Fibroblast of upper back skin (primary cell): Measurements from ENCODE around the gene RPH3AL.
A peak's percentile ranks its signal among the peaks of the same experiment; 100 is the strongest.
"Not testable (repeated sequence)": the region's sequence is repeated elsewhere in the genome, so short reads cannot be mapped to it uniquely, and the experiment has no call there.

Experiments used
- DNase-seq: peaks from one replicate; pipeline ENCODE4 v3.0.0-alpha.2; 2013

RPH3AL gene

DNA sequence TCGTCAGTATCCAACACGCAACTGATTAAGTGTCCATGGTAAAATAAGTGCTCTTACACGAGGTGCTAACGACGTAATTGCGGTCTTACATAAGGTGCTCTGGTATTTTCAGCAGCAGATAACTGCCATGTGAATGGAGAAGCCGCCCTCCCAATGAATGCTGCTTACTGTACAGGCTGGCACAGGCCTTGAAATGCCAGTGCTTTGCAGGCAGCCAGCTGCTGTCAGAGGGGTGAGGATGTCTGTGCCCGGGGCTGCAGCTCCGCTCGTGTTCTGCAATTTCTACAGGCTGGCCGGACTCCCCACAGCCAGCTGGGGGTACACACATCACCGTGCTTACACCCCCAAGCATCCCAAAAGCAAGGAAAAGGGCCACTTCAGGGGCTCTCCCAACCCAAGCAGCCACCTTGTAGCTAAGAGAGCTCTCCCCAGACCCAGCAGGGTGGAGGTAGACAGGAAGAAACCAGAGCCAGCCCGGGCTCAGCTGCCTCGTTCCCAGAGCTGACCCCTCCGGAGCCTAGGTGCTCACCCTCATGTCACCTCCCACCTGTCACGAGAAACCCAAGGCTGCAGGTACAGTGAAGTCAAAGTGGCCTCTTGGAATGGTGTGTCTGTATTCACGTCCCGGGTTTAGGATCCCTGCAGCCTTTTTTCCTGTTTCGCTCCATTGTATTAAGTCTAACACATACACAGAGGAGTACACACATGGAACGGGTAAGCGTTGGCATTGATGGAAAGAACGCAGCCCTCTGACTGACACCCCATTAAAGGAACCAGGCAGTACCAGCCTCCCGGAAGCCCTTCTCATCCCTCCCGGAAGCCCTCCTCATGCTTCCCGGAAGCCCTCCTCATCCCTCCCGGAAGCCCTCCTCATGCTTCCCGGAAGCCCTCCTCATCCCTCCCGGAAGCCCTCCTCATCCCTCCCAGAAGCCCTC, 27.2 kb upstream of the RPH3AL start:
- DNase-seq, result no peak

DNA sequence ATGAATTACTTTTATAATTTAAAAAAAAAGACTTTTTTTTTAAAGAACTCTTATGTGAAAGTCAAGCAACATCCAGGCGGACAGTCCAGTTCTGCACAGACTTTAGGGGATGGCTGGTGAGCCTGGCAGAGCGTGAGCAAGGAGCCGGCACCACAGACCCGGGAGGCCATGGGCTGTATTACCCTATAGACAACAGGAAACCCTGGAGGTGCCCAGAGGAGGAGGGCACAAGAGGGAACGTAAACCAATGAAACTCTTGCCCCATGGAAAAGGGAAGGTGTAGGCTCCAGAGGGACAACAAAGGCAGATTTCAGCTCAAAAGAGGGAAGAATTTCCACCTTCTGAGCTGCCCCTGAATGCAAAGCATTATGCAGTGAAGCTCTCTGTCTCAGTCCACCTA, 25.5 kb upstream of the RPH3AL start:
- DNase-seq, result no peak

DNA sequence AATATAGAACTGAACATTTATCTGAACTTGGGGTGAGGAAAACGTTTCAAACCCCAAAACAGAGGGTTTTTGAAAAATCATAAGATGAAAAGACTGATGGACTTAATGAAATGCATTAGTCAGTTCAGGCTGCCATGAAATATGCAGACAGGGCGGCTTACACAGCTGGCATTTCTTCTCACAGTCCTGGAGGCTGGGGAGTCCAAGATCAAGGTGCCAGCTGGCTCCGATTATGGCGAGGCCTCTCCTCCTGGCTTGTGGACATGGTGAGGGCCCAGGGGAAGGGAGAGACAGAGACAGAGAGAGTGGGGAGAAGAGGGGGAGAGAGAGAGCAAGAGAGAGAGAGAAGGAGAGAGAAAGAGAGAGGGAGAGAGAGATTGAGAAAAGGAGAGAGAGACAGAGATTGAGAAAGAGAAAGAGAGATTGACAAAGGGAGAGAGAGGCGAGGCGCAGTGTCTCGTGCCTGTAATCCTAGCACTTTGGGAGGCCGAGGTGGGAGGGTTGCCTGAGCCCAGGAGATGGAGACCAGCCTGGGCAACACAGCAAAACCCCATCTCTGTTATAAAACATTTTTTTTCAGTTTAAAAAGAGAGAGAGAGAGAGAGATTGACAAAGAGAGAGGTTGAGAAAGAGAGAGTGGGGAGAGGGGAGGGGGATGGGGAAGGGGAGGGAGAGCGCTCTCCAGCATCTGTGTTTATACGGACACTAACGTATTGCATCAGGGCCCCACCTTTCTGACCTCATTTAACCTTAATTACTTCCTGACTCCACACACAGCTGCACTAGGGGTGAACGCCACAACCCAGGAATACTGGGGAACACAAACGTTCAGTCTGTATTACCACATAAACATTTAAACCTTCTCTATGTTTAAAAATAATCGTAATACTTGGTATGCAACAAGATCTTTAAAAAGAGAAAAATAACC, 24.6 kb upstream of the RPH3AL start:
- peak; percentile 66 for DNase-seq

DNA sequence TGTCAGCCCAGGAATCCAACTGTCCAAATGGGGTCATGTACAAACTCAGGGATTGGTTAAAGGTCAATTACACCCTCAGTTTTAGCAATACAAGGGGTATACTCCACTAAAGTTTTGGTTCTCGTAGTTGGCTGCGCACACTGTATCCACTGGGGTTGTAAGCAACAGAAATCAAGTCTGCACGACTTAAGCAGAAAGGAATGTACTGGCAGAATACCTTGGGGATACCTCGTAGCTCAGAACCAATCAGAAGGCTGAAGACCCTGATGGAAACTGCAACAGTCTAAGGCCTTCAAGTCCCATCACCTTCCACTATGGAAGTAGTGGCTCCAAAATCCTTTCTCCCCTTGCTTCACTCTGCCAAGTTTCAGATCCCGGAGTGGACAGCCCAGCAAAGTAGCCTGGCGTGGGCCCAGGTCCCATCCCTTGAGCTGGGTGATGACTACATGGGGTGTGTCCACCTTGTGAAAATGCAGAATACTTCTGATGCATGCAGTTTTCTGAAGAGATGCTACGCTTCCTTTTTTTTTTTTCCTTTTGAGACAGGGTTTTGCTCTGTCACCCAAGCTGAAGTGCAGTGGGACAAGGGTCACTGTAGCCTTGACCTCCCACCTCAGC, 21.1 kb upstream of the RPH3AL start:
- no peak for DNase-seq

DNA sequence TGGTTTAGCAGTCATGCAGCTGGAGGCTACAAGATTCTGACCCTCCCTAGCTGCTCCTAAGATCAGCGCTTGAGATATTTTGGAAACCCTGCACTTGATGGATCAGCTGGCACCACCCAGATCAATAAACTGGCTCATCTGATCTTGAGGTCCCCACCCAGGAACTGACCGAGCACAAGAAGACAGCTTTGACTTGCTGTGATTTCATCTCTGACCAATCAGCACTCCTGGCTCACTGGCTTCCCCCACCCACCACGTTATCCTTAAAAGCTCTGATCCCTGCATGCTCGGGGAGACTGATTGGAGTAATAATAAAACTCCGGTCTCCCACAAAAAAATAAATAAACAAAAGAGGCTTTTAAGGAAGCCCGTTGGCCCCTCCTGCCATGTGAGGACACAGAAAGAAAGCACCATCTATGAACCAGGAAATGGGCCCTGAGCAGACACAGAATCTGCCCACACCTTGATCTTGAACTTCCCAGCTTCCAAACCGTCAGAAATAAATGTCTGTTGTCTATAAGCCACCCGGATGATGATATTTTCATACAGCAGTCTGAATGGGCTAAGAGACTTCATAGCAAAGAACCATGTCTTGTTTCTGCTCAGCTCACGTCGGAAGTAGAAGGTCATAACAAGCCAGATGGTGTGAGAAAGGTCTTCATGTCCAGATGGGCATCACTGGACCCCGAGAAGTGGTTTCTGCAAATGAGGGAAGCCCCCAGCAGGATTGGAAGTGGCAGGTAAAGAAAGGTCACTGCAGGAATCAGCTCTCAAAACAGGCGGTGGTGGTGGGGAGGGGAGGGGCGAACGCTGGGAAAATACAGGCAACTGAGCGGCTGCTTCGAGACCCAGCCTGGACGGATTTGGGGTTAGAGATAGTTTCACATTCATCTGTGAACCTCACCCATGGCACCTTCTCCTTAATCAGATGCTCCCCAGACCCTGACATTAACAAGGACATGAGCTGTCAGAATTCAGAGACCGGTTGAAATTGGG, 19.8 kb upstream of the RPH3AL start:
- DNase-seq, result no peak

DNA sequence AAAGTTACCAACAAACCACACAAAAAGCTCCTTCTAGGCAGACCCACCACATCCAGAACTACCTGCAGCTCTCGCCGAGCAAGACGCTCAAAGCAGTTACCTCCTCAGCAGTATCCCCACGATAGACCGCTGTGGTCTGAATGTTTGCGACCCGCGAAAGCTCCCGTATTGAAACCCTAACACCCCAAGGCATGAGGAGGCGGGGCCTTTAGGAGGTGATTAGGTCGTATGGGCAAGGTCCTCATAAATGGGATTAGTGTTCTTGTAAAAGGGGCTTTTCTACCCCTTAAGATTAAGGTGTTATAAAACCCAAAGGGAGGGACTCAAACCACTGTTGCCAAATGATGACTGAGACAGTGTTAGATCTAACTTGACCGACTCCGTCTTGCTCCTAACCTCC, 19.0 kb upstream of the RPH3AL start:
- no peak for DNase-seq

DNA sequence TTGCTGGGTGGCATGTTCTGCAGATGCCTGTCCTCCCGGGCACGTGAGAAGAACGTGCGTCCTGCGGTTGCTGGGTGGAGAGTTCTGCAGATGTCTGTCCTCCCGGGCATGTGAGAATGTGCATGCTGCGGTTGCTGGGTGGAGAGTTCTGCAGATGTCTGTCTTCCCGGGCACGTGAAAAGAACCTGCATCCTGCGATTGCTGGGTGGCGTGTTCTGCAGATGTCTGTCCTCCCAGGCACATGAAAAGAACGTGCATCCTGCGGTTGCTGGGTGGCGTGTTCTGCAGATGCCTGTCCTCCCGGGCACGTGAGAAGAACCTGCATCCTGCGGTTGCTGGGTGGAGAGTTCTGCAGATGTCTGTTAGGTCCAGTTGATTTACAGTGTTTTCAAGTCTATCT, 15.0 kb upstream of the RPH3AL start:
- DNase-seq, result not testable (repeated sequence)

DNA sequence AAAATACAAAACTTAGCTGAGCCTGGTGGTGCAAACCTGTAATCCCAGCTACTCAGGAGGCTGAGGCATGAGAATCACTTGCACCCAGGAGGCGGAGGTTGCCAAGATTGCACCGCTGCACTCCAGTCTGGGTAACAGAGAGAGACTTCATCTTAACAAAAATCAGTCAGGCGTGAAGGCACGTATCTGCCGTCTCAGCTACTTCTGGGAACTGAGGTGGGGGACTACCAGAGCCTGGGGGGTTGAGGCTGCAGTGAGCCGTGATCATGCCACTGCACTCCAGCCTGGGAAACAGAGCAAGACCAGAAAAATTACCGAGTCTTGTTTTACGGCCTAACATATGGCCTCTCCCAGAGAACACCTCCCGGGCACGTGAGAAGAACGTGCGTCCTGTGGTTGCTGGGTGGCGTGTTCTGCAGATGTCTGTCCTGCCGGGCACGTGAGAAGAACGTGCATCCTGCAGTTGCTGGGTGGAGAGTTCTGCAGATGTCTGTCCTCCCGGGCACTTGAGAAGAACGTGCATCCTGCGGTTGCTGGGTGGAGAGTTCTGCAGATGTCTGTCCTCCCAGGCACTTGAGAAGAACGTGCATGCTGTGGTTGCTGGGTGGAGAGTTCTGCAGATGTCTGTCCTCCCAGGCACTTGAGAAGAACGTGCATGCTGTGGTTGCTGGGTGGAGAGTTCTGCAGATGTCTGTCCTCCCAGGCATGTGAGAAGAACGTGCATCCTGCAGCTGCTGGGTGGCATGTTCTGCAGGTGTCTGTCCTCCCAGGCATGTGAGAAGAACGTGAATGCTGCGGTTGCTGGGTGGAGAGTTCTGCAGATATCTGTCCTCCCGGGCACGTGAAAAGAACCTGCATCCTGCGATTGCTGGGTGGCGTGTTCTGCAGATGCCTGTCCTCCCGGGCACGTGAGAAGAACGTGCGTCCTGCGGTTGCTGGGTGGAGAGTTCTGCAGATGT, 14.3 kb upstream of the RPH3AL start:
- DNase-seq, result not testable (repeated sequence)

DNA sequence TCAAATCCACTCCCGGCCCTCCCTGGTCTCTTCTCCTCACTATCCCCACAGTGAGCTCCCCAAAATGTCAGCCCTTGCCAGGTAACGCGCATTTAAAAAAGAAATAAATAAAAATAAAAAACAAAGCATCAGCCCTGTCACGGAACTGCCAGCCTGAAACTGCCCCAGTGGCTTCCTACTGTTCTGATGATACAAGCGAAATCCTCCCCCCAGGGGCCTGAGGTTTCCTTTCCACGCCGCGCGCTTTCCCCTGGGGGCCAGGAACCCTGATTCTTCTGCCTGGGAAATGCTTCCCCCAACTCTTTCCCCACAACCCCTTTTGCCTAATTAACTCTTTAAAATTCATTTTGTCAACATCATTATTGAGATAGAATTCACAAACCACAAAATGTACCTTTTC, 12.2 kb upstream of the RPH3AL start:
- DNase-seq, result no peak

DNA sequence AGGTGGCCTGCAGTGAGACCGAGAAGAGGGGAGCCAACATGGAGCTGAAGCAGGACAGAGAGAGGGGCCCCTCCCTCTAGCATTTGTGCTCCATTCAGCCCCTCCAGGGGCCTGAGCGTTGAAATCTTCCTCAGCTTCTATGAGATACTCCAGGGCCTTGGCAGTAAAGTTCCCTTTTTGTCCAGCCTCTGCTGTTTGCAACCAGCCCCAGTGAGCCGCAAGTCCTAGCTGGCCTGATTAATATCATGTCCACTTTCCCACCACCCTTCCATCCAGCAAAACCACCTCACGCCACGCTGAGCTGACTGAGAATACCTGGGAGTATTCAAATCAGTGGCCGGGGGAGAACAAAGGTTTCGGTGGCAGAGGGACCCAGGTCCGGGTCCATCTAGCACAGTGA, 11.7 kb upstream of the RPH3AL start:
- DNase-seq, result no peak

DNA sequence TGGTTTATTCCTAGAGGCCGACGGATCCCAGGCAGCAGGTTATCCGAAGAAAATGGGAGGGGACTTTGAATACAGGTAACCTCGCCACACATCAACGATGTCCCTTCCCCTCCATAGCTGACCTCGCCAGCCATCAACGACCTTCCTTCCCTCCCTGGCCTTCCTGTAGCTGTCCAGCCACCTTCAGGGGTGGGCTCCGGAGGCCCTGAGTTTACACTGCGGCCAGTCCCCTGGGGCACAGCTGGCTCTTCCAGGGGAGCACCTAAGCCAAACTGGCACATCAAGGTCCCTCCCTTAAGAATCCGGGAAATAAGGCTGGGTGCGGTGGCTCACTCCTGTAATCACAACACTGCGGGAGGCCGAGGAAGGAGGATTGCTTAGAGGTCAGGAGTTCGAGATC, 10.1 kb upstream of the RPH3AL start:
- DNase-seq, result no peak

DNA sequence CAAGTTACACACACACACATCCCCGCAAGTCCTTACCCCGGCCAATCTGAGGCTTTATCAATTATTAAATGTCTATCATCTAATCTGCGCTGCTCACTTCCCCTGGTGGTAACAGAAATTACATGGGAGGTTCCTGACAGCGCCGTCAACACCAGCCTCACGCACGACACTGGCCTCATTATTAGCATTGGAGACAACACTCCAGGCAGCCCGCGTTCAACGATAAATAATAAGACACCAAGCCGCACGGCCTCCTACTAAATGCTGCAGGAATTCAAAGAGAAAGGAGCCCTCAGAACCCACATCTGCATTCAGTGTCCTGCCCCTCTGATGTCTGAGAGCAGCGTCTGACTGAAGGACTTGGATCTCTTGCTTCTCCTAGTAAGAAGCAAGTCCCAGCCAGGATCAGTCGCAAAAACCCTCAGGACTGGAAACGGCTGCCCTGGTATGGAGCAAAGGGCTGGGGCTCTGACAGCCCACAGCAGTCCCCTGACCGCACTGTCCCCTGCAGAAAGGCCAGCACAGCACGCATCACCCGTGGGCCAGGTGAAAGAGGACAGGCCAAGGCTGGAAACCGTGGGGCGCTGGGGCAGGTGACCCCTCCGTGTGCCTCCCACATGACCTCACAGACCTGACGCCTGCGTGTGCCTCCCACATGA, 7.6 kb upstream of the RPH3AL start:
- no peak for DNase-seq

DNA sequence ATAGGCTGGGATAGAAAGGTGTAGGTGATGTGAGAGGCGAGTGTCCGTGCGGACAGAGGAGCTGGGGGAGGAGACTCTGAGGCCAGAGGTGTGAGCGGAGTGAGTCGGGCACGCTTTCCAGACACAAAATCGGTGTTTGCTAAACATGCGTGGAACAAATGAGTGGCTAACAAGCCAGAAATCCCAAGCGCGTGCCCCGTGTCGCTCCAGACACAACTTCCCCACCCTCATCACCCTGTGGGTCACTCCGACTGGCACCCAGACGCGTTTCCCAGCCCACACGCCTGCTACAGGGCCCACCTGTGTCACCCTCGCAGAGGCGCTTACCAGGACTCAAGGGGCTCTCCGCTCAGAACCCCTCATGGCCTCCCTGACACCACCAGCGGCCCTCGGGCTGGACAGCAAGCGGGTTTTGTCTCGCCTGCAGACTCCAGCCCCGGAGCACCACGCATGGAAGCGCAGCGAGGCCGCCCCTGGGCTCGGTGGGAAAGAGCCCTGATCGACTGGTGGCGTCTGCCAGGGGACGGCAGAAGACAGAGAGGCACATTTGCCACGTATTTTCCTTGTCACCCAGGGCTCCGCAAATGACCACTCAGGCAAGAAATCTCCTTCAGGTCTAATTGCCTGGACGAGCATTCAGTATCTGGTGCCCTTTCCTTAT, 6.0 kb upstream of the RPH3AL start:
- DNase-seq, result no peak

DNA sequence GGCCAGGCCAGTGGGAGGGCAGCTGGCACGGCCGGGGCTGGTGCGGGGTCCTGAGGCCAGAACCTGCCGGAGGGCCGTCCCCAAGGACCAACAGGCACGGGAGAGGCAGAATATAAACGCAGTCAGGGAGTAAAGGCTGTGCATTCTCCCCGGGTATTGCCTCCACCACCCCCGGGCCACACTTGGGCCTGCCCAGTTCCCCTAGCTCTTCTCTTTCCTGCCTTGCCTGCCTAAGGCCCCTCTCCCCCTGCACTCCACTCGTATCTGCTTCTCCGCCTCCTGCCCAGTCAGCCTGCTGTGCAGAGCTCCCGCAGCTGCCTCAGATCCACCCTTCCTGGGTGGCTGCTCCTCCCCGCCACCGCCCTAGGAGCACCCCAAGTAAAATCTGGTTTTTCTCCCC, 5.0 kb upstream of the RPH3AL start:
- no peak for DNase-seq

DNA sequence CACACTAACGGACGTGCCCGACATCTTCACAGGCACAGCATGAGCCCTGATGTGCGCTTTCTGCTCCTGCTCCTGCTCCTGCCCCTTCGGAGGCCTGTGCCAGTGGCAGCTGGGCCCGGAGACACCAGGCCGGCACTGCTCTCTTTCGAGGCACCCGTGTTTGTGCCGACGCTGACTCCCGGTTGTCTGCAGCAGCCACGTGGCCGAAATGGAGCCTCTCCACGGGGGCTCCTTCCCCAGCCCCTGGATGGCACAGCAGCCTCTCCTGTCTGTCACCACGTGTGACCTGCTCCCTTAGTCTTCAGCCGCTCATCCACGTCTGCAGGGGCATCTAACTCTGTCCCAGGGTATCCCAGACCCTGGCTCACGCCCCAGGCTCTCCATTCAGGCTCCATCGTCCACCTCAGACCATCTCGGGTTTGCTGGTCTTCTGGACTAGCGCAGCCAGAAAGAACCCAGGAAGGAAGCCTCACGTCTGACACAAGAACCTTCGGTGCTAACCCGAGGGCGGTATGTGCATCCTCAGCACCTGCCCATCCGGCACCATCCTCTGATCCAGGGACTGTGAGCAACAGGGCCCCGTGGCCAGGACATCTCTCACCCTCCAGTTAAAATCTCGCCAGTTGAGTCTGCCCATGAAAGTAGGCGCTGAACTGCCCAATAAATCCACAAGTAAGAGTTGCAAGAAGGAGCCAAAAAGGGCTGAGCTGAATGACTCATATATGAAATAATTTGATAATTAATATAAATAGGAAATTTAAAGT, 4.2 kb upstream of the RPH3AL start:
- DNase-seq, result no peak

DNA sequence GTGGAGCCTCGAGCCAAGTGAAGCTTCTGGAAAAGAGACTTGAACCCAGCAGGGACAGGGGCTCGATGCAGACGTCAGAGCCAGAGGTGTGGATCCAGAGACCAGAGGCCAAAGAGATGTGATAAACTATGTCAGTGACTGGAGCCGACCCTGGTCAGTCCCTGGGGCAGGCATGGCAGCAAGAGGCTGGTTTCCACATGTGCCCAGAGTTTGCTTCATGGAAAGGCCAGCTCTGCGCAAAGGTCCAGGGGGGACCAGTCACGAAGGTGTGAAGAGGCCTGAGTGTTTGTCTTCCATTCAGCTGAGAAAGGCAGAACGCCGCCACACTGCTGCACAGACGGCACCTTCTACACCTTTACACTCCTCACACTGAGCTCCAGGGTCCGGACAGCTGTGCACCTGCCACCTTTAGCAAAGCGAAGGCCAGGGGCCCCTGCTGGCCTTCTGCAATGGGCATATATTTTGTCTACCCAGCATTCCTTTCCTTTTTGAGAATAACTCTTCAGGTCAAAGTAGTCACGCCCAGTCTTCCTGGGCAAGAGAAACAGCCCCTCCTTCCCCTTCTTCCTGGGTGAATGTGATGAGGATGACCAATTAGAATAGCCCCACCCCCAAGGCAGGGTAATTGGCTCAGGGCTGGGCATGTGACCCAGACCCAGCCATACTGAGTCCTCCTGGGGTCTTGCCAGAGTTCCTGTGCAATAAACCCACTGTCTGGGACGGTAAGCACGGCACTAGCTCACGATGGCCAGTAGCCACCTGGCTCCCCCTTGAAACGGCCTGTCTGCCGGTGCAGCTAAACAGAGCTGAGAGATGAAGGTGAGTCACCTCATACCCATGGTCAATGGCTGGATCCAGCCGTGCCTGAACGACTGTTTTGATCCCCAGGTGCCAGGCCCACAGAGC, 2.3 kb upstream of the RPH3AL start:
- DNase-seq, result no peak

DNA sequence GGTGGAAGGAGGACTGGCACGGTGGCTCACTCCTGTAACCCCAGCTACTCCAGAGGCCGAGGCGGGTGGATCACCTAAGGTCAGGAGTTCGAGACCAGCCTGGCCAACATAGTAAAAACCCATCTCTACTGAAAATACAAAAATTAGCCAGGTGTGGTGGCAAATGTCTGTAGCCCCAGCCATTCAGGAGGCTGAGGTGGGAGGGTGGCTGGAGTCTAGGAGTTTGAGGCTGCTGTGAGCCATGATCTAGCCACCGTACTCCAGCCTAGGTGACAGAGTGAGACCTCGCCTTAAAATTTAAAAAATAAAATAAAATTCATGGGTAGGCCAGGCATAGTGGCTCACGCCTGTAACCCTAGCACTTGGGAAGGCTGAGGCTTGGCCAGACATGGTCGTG, 1.2 kb upstream of the RPH3AL start:
- no peak for DNase-seq
